Measurements from ENCODE around the gene ROBO1.

- TF ChIP-seq POLR2AphosphoS5 (IDR thresholded peaks at IDR 0.05; ENCODE audit: borderline replicate concordance, low read depth, low read length): no peak
- no peak for TF ChIP-seq EZH2 (IDR thresholded peaks at IDR 0.05)
- TF ChIP-seq FOXP2 (optimal IDR thresholded peaks at IDR 0.05; ENCODE audit: control extremely low read depth, extremely low read length, insufficient read depth): no peak
Measured at GRCh38 chr3:79125313-79125984, 642.3 kb downstream of the ROBO1 start.

All from SK-N-MC (cell line).